ENCODE results near the gene PSMD10. TPM values are rescaled to one million over a fixed set of nuclear protein-coding genes. Genes with fewer than 3 reads are reported as not detected.

PSMD10 gene
- 76.1 and 84.4 TPM in 2 replicates for total RNA-seq
- polyA plus RNA-seq, result 47.5 and 61.2 TPM in 2 replicates

- peak within 1 kb of the TSS; percentile 96 for H3K27ac ChIP-seq
- no peaks in the 10 kb centered on the region for H3K9me3 ChIP-seq (ENCODE audit: low read depth)
- peak within 1 kb of the TSS; percentile 57 for H2AFZ ChIP-seq
- H3K36me3 ChIP-seq (replicated peaks; ENCODE audit: insufficient read depth, low read depth), result no peaks in the 10 kb centered on the region
- 47% methylated on average over 47 of the region's 47 CpGs for WGBS (ENCODE audit: low lambda C conversion rate, missing lambda C conversion rate)
- H3K9me2 ChIP-seq (replicated peaks; ENCODE audit: insufficient read depth), result no peaks in the 10 kb centered on the region
- peaks cover 8% of the 10 kb centered on the region for H3K4me1 ChIP-seq (ENCODE audit: insufficient read depth)
- DNase-seq (ENCODE audit: low spot score), result peak; percentile 94
- peak within 1 kb of the TSS; percentile 66 for H3K4me3 ChIP-seq
- TF ChIP-seq CTCF (IDR thresholded peaks at IDR 0.05; ENCODE audit: poor library complexity) (no peak), EZH2phosphoT487 (IDR thresholded peaks at IDR 0.05; ENCODE audit: low read depth, severe bottlenecking, unreplicated experiment) (no peak), EZH2 (IDR thresholded peaks at IDR 0.05; ENCODE audit: borderline replicate concordance) (no peak)
- H3K4me2 ChIP-seq, result peak within 1 kb of the TSS; percentile 78
- no peaks in the 10 kb centered on the region for H3K27me3 ChIP-seq
- H3K79me2 ChIP-seq, result peaks cover 15% of the 10 kb centered on the region
- no peaks in the 10 kb centered on the region for H4K20me1 ChIP-seq (ENCODE audit: insufficient read depth, poor library complexity, severe bottlenecking)
Measured at GRCh38 chrX:108091264-108091877, at the start of gene PSMD10, which contains the start of gene ATG4A. Gene PSMD10, minus strand, starts transcription at chrX:108091542. Its CDS starts 22 bp downstream, at chrX:108091520. Gene ATG4A, plus strand, starts transcription at chrX:108091778. Its CDS starts 49 bp downstream, at chrX:108091827.

- Histone ChIP-seq H3K4me3 (no peak overlapping the region), H3K4me1 (ENCODE audit: insufficient read depth) (no peaks in the 10 kb centered on the region), H3K9me2 (replicated peaks; ENCODE audit: insufficient read depth) (no peaks in the 10 kb centered on the region), H3K79me2 (no peaks in the 10 kb centered on the region), H3K4me2 (no peak overlapping the region), H2AFZ (no peak overlapping the region), H4K20me1 (ENCODE audit: insufficient read depth, poor library complexity, severe bottlenecking) (no peaks in the 10 kb centered on the region), H3K27me3 (no peaks in the 10 kb centered on the region), H3K27ac (no peak overlapping the region), H3K9me3 (ENCODE audit: low read depth) (no peaks in the 10 kb centered on the region), H3K36me3 (replicated peaks; ENCODE audit: insufficient read depth, low read depth) (no peaks in the 10 kb centered on the region)
- WGBS (ENCODE audit: low lambda C conversion rate, missing lambda C conversion rate), result 66% methylated on average over 7 of the region's 7 CpGs
- TF ChIP-seq CTCF (IDR thresholded peaks at IDR 0.05; ENCODE audit: poor library complexity) (peak; percentile 18), EZH2phosphoT487 (IDR thresholded peaks at IDR 0.05; ENCODE audit: low read depth, severe bottlenecking, unreplicated experiment) (no peak), EZH2 (IDR thresholded peaks at IDR 0.05; ENCODE audit: borderline replicate concordance) (no peak)
- DNase-seq (ENCODE audit: low spot score), result no peak
Measured at GRCh38 chrX:108138814-108139702, 47.7 kb upstream of the PSMD10 start.

GRCh38 chrX:108134724-108135123 lies 43.4 kb upstream of the PSMD10 start:
- no peaks in the 10 kb centered on the region for H3K79me2 ChIP-seq
- no peak overlapping the region for H3K4me3 ChIP-seq
- TF ChIP-seq EZH2phosphoT487 (IDR thresholded peaks at IDR 0.05; ENCODE audit: low read depth, severe bottlenecking, unreplicated experiment) (no peak), EZH2 (IDR thresholded peaks at IDR 0.05; ENCODE audit: borderline replicate concordance) (no peak), CTCF (IDR thresholded peaks at IDR 0.05; ENCODE audit: poor library complexity) (no peak)
- no peak overlapping the region for H3K27ac ChIP-seq
- no peak overlapping the region for H2AFZ ChIP-seq
- no peaks in the 10 kb centered on the region for H3K4me1 ChIP-seq (ENCODE audit: insufficient read depth)
- no peak overlapping the region for H3K4me2 ChIP-seq
- 56% methylated on average over 1 of the region's 1 CpG for WGBS (ENCODE audit: low lambda C conversion rate, missing lambda C conversion rate)
- H3K9me3 ChIP-seq (ENCODE audit: low read depth), result no peaks in the 10 kb centered on the region
- no peaks in the 10 kb centered on the region for H4K20me1 ChIP-seq (ENCODE audit: insufficient read depth, poor library complexity, severe bottlenecking)
- H3K27me3 ChIP-seq, result no peaks in the 10 kb centered on the region
- H3K9me2 ChIP-seq (replicated peaks; ENCODE audit: insufficient read depth), result no peaks in the 10 kb centered on the region
- no peak for DNase-seq (ENCODE audit: low spot score)
- H3K36me3 ChIP-seq (replicated peaks; ENCODE audit: insufficient read depth, low read depth), result no peaks in the 10 kb centered on the region

All from hepatocyte (in vitro differentiated cells).